SK-N-SH treated with all-trans-retinoic acid at 6 μM for 48 hours (cell line): ENCODE data around the gene TPP2.

Source experiments
- ATAC-seq: fragments of 200-7000 bp; cut with Tn5 transposase; 3 replicates; pipeline ENCODE4 v1.9.1; 2020; ENCODE audit warnings: mild to moderate bottlenecking, moderate library complexity
- ARNTL ChIP-seq: fragments of 450-650 bp; formaldehyde crosslinking; IDR thresholded peaks from 2 replicates; pipeline ENCODE4 v1.5.0; 2020; ENCODE audit warnings: low read depth, mild to moderate bottlenecking, moderate library complexity, borderline replicate concordance
- BACH2 ChIP-seq: fragments of 250-450 bp; sonication (Bioruptor Pico); IDR thresholded peaks from 2 replicates; pipeline ENCODE4 v1.9.0; 2021; ENCODE audit warnings: mild to moderate bottlenecking, borderline replicate concordance
- CSDC2 ChIP-seq: fragments of 250-450 bp; sonication (Bioruptor Pico); IDR thresholded peaks from 2 replicates; pipeline ENCODE4 v1.5.0; 2020; ENCODE audit warnings: mild to moderate bottlenecking, moderate library complexity
- ESRRG ChIP-seq: fragments of 250-450 bp; sonication (Bioruptor Pico); IDR thresholded peaks from 2 replicates; pipeline ENCODE4 v1.6.1; 2021; ENCODE audit warnings: mild to moderate bottlenecking
- GLIS3 ChIP-seq: fragments of 250-450 bp; sonication (Bioruptor Pico); IDR thresholded peaks from 2 replicates; pipeline ENCODE4 v1.5.0; 2020; ENCODE audit warnings: mild to moderate bottlenecking, moderate library complexity
- ISL1 ChIP-seq: fragments of 250-450 bp; sonication (Bioruptor Pico); IDR thresholded peaks from 2 replicates; pipeline ENCODE4 v2.1.2; 2022; ENCODE audit warnings: mild to moderate bottlenecking, moderate library complexity
- PPARA ChIP-seq: fragments of 250-450 bp; sonication (Bioruptor Pico); IDR thresholded peaks from 2 replicates; pipeline ENCODE4 v1.5.0; 2020; ENCODE audit warnings: mild to moderate bottlenecking, borderline replicate concordance
- RARB ChIP-seq: fragments of 250-450 bp; sonication (Bioruptor Pico); IDR thresholded peaks from 2 replicates; pipeline ENCODE4 v1.8.0; 2021; ENCODE audit warnings: mild to moderate bottlenecking, moderate library complexity
- SNAI2 ChIP-seq: fragments of 250-450 bp; sonication (Bioruptor Pico); IDR thresholded peaks from 2 replicates; pipeline ENCODE4 v1.5.0; 2020; ENCODE audit warnings: mild to moderate bottlenecking, moderate library complexity
- TCF4 ChIP-seq: fragments of 250-450 bp; sonication (Bioruptor Pico); IDR thresholded peaks from 2 replicates; pipeline ENCODE4 v1.8.0; 2021; ENCODE audit warnings: mild to moderate bottlenecking, moderate library complexity, borderline replicate concordance
- TOX ChIP-seq: fragments of 250-450 bp; sonication (Bioruptor Pico); IDR thresholded peaks from 2 replicates; pipeline ENCODE4 v1.8.0; 2021; ENCODE audit warnings: mild to moderate bottlenecking, moderate library complexity, borderline replicate concordance
- ZC3H10 ChIP-seq: fragments of 250-450 bp; sonication (Bioruptor Pico); IDR thresholded peaks from 2 replicates; pipeline ENCODE4 v1.5.1; 2021; ENCODE audit warnings: mild to moderate bottlenecking, moderate library complexity
- ZFP3 ChIP-seq: fragments of 250-450 bp; sonication (Bioruptor Pico); IDR thresholded peaks from 2 replicates; pipeline ENCODE4 v1.5.0; 2020; ENCODE audit warnings: mild to moderate bottlenecking, moderate library complexity
- ZFP30 ChIP-seq: fragments of 450-650 bp; formaldehyde crosslinking; IDR thresholded peaks from 2 replicates; pipeline ENCODE4 v1.5.0; 2022; ENCODE audit warnings: mild to moderate bottlenecking, moderate library complexity
- ZNF565 ChIP-seq: fragments of 450-650 bp; formaldehyde crosslinking; conservative IDR thresholded peaks from 2 replicates; pipeline ENCODE4 v1.5.0; 2020; ENCODE audit warnings: low read depth, mild to moderate bottlenecking, moderate library complexity
- ZNF70 ChIP-seq: fragments of 450-650 bp; formaldehyde crosslinking; IDR thresholded peaks from 2 replicates; pipeline ENCODE4 v1.5.0; 2020; ENCODE audit warnings: mild to moderate bottlenecking, moderate library complexity
- TF ChIP-seq, protein P1 (sequence below): fragments of 250-450 bp; sonication (Bioruptor Pico); IDR thresholded peaks from 2 replicates; pipeline ENCODE4 v1.5.0; 2020; ENCODE audit warnings: mild to moderate bottlenecking, moderate library complexity
- TF ChIP-seq, protein P2 (sequence below): fragments of 250-450 bp; sonication (Bioruptor Pico); IDR thresholded peaks from 2 replicates; pipeline ENCODE4 v1.5.1; 2021; ENCODE audit warnings: mild to moderate bottlenecking, moderate library complexity
- TF ChIP-seq, protein P3 (sequence below): fragments of 250-450 bp; sonication (Bioruptor Pico); IDR thresholded peaks from 2 replicates; pipeline ENCODE4 v1.5.1; 2020; ENCODE audit warnings: low read depth, mild to moderate bottlenecking, moderate library complexity
- TF ChIP-seq, protein P4 (sequence below): fragments of 250-450 bp; sonication (Bioruptor Pico); IDR thresholded peaks from 2 replicates; pipeline ENCODE4 v1.8.0; 2021; ENCODE audit warnings: low read depth, mild to moderate bottlenecking, moderate library complexity, borderline replicate concordance

Gene TPP2

DNA sequence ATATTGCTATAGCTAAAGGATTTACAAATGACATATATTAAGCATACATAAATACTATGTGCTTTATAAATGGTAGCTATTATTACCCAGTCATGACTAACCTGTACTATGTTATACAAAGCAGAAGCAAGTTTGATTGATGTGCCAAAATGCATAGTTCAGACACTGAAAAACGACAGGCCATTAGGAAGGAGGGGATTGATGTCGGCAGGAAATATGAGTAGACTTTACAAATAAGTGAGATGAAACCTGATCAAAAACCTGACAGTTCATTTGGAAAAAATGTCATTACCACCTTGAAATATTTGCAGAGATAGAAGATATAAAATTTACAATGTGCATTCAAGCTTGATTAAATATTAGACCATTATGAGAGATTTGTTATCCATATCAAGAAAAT is 38.8 kb upstream of the TPP2 start (continued):
- TF ChIP-seq TOX (CRISPR knock-in tag) (no peak), GLIS3 (no peak), RARB (CRISPR knock-in tag) (no peak), PPARA (no peak), TCF4 (no peak), SNAI2 (no peak), ZNF70 (CRISPR knock-in tag) (no peak), ZFP30 (CRISPR knock-in tag) (no peak), ZFP3 (CRISPR knock-in tag) (no peak), ARNTL (CRISPR knock-in tag) (no peak)
- TF ChIP-seq, protein P1, sequence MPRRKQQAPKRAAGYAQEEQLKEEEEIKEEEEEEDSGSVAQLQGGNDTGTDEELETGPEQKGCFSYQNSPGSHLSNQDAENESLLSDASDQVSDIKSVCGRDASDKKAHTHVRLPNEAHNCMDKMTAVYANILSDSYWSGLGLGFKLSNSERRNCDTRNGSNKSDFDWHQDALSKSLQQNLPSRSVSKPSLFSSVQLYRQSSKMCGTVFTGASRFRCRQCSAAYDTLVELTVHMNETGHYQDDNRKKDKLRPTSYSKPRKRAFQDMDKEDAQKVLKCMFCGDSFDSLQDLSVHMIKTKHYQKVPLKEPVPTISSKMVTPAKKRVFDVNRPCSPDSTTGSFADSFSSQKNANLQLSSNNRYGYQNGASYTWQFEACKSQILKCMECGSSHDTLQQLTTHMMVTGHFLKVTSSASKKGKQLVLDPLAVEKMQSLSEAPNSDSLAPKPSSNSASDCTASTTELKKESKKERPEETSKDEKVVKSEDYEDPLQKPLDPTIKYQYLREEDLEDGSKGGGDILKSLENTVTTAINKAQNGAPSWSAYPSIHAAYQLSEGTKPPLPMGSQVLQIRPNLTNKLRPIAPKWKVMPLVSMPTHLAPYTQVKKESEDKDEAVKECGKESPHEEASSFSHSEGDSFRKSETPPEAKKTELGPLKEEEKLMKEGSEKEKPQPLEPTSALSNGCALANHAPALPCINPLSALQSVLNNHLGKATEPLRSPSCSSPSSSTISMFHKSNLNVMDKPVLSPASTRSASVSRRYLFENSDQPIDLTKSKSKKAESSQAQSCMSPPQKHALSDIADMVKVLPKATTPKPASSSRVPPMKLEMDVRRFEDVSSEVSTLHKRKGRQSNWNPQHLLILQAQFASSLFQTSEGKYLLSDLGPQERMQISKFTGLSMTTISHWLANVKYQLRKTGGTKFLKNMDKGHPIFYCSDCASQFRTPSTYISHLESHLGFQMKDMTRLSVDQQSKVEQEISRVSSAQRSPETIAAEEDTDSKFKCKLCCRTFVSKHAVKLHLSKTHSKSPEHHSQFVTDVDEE, result no peak
- TF ChIP-seq, protein P2, sequence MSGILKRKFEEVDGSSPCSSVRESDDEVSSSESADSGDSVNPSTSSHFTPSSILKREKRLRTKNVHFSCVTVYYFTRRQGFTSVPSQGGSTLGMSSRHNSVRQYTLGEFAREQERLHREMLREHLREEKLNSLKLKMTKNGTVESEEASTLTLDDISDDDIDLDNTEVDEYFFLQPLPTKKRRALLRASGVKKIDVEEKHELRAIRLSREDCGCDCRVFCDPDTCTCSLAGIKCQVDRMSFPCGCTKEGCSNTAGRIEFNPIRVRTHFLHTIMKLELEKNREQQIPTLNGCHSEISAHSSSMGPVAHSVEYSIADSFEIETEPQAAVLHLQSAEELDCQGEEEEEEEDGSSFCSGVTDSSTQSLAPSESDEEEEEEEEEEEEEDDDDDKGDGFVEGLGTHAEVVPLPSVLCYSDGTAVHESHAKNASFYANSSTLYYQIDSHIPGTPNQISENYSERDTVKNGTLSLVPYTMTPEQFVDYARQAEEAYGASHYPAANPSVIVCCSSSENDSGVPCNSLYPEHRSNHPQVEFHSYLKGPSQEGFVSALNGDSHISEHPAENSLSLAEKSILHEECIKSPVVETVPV (CRISPR knock-in tag), result no peak

DNA sequence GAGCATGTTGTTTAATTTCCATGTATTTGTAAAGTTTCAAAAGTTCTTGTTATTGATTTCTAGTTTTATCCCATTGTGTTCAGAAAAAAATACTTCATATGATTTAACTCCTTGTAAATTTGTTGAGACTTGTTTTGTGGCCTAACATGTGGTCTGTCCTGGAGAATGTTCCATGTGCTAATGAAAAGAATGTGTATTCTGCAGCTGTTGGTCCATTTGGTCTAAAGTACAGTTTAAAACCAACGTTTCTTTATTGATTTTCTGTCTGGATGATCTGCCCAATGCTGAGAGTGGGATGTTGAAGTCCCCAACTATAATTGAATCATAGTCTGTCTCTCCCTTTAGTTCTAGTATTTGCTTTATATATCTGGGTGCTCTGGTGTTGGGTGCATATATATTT is 34.9 kb upstream of the TPP2 start:
- ATAC-seq, result no peak
- no peak for TF ChIP-seq PPARA
- TF ChIP-seq ESRRG (CRISPR knock-in tag), result no peak
- TF ChIP-seq ZC3H10 (CRISPR knock-in tag), result no peak
- no peak for TF ChIP-seq GLIS3
- TF ChIP-seq, protein P3, sequence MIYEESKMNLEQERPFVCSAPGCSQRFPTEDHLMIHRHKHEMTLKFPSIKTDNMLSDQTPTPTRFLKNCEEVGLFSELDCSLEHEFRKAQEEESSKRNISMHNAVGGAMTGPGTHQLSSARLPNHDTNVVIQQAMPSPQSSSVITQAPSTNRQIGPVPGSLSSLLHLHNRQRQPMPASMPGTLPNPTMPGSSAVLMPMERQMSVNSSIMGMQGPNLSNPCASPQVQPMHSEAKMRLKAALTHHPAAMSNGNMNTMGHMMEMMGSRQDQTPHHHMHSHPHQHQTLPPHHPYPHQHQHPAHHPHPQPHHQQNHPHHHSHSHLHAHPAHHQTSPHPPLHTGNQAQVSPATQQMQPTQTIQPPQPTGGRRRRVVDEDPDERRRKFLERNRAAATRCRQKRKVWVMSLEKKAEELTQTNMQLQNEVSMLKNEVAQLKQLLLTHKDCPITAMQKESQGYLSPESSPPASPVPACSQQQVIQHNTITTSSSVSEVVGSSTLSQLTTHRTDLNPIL (CRISPR knock-in tag), result no peak
- no peak for TF ChIP-seq SNAI2
- TF ChIP-seq, protein P4, sequence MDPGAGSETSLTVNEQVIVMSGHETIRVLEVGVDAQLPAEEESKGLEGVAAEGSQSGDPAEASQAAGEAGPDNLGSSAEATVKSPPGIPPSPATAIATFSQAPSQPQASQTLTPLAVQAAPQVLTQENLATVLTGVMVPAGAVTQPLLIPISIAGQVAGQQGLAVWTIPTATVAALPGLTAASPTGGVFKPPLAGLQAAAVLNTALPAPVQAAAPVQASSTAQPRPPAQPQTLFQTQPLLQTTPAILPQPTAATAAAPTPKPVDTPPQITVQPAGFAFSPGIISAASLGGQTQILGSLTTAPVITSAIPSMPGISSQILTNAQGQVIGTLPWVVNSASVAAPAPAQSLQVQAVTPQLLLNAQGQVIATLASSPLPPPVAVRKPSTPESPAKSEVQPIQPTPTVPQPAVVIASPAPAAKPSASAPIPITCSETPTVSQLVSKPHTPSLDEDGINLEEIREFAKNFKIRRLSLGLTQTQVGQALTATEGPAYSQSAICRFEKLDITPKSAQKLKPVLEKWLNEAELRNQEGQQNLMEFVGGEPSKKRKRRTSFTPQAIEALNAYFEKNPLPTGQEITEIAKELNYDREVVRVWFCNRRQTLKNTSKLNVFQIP (CRISPR knock-in tag), result no peak
- no peak for TF ChIP-seq ZNF565 (CRISPR knock-in tag)
- TF ChIP-seq ZFP3 (CRISPR knock-in tag), result no peak
- TF ChIP-seq ZNF70 (CRISPR knock-in tag), result no peak
- TF ChIP-seq, protein P2 (CRISPR knock-in tag), result no peak
- TF ChIP-seq, protein P1, result no peak
- no peak for TF ChIP-seq RARB (CRISPR knock-in tag)
- no peak for TF ChIP-seq CSDC2
- no peak for TF ChIP-seq ZFP30 (CRISPR knock-in tag)
- TF ChIP-seq BACH2 (CRISPR knock-in tag), result no peak

GRCh38 chr13:102563267-102563666 is 33.5 kb upstream of the TPP2 start:
- no peak for ATAC-seq
- no peak for TF ChIP-seq ISL1 (CRISPR knock-in tag)
